HG02973 (cell line): ENCODE data around the gene CCDC71L.
A peak's percentile ranks its signal among the peaks of the same experiment; 100 is the strongest.
"Not testable (repeated sequence)": the region's sequence is repeated elsewhere in the genome, so short reads cannot be mapped to it uniquely, and the experiment has no call there.

ENCODE experiments used
- ATAC-seq: cut with Tn5 transposase; IDR thresholded peaks from one replicate; pipeline ENCODE4 v1.9.1; 2021; ENCODE audit warnings: moderate library complexity; ENCODE audit not compliant: unreplicated experiment

The CCDC71L gene

DNA sequence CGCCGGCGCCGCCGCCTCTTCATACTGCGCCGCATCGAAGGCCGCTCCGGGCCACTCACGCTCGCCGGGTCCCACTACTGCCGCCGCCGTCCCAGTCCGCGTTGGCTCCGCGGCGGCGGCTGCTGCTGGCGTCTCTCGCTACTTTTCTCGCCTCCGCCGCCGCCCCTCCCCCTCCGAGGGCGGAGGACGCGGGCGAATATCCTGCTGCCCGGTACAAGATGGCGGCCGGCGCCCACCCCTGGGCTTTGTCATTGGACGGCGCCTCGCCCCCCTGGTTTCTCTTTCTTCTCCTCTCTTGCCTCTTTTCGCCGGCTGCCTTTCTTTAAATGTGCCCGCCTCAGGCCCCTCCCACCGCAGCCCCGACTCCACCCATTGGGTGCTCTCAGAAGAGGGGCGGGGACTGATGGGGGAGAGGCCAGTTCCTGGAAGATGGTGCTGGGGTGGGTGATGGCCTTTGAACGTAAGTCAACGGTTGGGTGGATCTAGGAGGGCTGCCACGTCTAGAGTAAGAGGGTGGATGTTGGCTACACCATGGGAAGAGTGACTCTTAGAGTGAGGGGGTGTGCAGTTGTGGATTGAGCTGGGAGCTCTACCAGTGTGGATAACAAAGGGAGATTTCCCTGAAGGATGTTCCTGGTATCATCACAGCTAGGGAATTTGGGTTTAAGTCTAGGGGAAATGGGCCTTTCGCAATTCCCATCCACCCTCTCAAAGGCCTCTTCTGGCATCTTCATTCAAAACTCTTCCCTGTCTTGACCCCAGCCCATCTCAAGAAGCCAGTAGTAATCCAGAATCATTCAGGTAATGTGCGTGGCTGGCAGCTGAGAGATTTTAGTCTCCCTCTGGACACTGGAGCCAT is at the start of gene CCDC71L:
CCDC71L (minus strand) TSS at position 297 of the 859 bp plus-strand sequence; CDS start at position 35, 262 bp downstream.
- ATAC-seq = peak; percentile 78

DNA sequence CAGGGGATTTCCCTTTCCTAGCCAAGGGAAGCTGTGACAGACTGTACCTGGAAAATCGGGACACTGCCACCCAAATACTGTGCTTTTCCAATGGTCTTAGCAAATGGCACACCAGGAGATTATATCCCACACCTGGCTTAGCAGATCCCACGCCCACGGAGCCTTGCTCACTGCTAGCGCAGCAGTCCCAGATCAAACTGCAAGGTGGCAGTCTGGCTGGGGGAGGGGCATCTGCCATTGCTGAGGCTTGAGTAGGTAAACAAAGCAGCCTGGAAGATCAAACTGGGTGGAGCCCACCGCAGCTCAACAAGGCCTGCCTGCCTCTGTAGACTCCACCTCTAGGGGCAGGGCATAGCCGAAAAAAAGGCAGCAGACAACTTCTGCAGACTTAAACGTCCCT is 48.6 kb upstream of the CCDC71L start:
- not testable (repeated sequence) for ATAC-seq

DNA sequence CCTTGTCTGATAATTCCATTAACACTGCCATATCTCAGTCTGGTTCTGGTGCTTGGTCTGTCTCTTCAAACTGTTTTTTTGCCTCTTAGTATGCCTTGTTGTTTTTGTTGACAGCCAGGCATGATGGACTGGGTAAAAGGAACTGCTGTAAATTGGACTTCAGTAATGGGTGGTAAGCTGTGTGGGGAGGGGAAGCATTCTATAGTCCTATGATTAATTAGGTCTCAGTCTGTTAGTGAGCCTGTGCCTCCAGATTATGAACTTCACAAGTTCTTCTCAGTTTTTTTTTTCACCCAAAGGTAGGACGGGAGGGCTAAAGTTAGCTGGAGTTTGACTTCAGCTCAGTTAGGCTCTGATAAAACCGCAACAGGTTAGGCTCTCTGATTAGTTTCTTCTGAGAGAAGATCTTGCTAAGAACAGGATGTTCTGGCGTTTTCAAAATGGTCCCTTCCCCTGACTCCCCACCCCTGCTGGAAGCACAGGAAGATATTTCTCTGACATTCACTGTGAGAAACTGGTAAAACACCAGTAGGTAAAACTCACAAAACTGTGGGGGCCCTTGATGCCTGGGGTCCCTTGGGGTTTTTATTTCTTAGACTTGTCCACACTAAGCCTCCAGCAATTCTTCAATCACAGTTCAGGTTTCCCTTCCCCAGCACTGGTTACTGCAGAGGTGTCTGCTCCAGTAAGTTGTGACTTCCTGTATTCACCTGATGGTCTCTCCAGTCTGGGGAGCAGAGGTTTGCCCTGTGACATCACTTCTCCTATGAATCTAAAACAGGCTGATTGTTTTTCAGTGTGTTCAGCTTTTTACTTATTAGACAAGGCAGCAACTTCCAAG is 43.3 kb upstream of the CCDC71L start:
- ATAC-seq = no peak

DNA sequence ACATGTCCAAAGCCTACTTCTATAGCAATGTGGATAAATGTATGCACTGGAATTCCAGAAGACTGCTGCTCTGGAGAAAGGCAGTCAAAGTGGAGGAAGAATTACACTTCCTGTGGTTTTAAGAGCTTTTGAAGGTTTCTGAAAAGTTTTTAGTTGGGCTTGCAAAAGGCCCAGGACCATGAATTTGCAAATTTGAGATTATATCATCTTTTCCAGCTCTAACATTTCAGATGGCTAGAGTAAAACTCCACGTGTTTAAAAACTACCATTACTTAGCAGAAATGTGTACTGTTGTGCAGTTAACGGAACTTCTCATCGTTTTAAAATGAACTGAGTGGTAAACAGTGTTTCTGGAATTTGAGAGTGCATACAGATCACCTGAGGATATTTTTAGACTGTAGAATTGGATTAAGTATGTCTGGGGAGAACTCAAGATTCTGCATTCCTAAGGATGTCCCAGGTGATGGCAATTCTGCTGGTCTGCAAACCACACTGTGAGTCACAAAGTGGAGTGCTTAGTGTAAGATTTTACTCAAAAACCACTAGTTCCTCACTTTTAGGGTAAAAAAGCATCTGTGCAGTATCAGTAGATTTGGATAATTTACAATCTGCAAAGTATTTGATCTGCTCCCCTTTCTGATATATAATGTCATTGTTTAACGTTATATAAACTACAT is 32.9 kb upstream of the CCDC71L start:
- no peak for ATAC-seq

DNA sequence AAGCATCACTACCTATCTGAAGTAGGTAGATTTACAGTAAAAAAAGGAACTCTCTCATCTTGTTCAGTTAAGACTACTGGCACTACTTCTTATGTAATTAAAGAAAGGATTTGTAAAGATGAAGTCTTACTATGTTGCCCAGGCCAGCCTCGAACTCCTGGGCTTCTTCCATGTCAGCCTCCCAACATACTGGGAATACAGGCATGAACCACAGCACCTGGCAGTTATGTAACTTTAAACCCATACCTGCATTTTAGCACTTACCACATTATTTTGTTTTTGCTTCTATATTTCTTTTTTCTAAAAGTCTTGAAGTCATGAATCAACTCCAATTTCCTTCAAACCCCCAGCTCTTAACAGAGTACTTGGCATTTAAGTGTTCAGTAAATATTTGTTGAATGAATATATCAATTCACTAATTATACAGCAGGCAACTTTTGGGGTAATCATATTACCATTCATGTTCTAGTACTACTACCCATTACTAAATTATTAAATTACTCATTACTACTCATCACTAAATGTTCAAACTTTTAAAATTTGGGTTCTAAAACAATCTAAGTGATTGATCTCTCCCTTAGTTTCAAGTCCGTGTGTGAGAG is 31.6 kb upstream of the CCDC71L start:
- ATAC-seq = no peak

DNA sequence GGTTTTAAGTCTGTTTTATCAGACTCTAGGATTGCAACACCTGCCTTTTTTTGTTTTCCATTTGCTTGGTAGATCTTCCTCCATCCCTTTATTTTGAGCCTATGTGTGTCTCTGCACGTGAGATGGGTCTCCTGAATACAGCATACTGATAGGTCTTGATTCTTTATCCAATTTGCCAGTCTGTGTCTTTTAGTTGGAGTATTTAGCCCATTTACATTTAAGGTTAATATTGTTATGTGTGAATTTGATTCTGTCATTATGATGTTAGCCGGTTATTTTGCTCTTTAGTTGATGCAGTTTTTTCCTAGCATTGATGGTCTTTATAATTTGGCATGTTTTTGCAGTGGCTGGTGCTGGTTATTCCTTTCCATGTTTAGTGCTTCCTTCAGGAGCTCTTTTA is 27.2 kb upstream of the CCDC71L start:
- ATAC-seq = not testable (repeated sequence)

DNA sequence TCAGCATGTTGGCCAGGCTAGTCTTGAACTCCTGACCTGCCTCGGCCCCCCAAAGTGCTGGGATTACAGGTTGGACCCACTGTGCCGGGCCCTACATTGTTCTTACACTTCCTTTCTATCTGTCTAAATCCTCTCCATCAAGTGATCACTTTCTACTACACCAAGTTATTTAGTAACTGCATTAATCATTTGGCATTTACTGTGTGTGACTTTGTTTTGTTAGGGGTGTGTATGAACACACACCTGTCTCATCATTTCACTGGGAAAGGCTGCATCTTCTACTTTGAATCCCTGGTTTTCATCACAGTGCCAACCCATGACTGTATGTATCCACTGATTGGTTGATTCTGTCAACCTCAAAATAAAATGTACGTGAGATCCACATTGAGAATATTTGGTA is 23.0 kb upstream of the CCDC71L start:
- no peak for ATAC-seq

DNA sequence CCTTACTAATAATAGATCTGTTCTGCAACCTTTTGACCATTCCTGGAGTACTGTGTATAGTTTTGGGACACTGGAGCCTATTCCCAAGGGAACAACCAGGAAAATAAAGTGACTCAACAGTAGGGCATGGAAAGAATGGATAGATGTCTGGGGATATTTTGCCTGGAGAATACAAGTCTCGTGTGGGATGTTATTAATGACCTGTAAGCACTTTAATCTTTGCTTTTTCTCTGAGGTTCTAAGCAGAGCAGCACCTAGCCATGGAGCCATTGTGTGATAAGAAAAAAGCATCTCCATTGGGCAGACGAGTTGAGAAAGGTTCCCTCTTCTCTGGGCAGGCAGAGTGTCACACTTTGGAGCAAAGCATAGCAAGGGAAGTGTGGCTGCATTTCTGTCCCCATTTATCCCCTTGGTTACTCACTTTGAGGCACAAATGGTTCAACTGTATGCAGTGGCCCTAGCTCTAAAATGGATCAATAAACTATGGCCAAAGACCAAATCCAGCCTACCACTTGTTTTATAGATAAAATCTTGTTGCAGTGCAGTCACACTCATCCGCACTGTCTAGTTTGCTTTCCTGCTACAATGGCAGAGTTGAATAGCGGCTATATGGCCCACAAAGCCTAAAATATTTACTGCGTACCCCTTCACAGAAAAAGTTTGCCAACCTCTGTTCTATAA is 21.0 kb upstream of the CCDC71L start:
- ATAC-seq = no peak

DNA sequence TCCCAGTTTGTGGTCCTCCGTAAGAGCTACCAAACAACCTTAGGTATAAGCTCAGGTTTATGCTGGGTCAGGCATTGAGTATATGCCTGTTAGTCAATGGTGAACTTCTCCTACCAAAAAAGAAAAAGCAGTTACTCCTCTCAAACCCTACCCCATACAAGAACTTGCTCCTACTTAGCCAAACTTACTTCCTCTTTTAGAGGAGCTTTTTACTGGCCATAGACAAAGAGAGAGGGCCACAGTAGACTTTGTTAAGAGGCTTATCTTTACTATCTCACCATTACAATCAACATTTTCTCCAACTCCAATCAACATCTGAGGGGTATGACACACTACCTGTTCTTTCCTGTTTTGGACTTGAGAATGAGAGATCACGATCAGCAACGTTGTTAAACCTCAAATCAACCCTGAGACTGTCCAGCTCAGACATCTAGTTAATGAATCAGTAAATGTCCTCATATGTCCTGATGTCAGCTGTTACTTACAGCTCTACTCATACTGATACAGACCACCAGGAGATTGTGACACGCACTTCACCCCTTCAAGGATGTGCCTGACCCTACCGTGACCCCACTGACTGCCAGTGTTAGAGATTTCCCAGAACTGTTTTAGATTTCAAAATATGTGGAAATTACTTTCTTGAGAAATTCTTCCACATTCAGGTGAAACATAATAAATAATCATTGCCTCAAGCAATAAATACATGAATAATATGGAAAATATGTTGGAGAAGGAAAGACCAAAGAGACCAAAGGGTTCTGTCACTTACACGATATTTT is 18.4 kb upstream of the CCDC71L start:
- ATAC-seq = no peak

DNA sequence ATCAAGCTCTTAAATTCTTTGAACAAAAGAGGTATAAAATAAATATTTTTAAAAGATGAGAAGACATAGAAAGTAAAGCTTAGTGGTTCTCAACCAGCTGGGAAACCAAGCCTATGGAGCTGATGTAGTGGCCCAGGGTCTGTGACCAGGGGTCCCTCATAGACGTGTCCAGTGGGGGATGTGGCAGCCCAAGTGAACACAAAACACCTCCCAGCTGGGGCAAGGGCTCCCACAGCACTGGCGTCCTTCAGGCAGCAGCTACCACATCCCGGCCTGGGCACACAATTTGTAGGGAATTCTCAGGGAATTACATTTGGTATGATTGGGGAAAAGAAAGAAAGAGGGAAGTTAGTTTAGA is 17.8 kb upstream of the CCDC71L start:
- no peak for ATAC-seq

DNA sequence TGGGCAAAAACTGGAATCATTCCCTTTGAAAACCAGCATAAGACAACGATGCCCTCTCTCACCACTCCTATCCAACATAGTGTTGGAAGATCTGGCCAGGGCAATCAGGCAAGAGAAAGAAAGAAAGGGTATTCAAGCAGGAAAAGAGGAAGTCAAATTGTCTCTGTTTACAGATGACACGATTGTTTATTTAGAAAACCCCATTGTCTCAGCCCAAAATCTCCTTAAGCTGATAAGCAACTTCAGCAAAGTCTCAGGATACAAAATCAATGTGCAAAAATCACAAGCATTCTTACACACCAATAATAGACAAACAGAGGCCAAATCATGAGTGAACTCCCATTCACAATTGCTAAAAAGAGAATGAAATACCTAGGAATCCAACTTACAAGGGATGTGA is 15.5 kb upstream of the CCDC71L start:
- not testable (repeated sequence) for ATAC-seq

DNA sequence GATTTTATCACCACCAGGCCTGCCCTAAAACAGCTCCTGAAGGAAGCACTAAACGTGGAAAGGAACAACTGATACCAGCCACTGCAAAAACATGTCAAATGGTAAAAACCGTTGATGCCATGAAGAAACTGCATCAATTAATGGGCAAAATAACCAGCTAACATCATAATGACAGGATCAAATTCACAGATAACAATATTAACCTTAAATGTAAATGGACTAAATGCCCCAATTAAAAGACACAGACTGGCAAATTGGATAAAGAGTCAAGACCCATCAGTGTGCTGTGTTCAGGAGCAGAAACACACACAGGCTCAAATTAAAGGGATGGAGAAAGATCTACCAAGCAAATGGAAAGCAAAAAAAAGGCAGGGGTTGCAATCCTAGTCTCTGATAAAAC is 12.7 kb upstream of the CCDC71L start:
- not testable (repeated sequence) for ATAC-seq

DNA sequence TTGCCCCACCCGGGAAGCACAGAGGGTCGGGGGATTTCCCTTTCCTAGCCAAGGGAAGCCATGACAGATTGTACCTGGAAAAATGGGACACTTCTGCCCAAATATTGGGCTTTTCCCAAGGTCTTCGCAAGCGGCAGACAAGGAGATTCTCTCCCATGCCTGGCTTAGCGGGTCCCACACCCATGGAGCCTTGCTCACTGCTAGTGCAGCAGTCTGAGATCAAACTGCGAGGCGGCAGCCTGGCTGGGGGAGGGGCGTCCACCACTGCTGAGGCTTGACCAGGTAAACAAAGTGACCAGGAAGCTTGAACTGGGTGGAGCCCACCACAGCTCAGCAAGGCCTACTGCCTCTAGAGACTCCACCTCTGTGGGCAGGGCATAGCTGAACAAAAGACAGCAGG is 11.0 kb upstream of the CCDC71L start:
- not testable (repeated sequence) for ATAC-seq

DNA sequence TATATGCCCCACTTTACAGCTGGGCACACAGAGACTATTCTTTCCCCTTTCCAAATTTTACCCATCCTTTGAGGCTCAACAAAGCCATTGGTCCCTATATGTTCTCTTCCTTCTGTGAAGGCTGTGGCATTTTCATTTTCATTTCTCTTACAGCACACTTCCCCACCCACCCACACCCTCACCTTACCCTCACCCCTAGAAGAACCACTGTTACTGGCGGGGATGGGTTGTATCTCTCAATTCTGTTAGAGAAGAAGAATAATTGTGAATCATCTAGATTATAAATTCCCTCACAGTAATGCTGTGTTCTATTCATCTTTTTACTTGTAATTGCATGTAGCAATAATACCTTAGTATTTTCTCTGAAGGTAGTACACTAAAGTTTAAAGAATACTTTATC is 10.2 kb upstream of the CCDC71L start:
- ATAC-seq = no peak

DNA sequence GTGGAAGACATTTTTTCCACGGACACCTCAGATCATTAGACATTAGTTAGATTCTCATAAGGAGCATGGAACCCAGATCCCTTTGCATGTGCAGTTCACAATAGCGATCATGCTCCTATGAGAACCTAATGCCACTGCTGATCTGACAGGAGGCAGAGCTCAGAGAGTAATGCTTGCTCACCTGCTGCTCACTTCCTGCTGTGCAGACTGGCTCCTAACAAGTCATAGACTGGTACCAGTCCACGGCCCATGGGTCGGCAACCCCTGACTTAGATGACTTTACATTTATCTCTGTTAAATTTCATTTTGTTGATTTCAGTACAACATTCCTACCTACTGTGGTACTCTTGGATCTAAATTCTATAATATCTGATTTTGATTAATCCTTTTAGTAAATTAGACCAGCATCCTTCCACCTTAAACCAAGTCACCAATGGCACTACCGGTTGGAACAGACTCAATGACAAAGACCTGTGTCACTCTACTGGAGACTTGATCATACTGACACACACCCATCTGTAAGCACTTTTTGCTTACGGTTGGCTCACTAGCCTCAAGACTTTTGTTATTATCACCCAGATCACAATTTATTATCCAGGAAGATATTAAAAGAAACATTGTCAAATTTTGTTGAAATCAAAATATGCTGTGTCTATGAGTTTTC is 8.0 kb upstream of the CCDC71L start:
- no peak for ATAC-seq

DNA sequence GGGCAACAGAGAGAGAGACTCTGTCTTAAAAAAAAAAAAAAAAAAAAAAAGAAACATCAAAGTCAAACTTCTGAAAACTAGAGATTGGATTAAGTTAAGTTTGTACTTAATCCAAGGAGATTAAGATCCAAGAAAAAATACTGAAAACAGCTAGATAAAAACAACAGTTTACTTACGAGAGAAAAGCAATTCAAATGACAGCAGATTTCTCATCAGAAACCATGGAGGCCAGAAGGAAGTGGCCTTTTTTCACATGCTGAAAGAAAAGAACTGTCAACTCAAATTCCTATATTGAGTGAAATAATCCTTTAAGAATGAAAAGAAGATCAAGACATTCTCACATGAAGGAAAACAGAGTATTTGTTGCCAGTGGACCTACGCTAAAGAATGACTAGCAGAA is 5.4 kb upstream of the CCDC71L start:
- no peak for ATAC-seq

DNA sequence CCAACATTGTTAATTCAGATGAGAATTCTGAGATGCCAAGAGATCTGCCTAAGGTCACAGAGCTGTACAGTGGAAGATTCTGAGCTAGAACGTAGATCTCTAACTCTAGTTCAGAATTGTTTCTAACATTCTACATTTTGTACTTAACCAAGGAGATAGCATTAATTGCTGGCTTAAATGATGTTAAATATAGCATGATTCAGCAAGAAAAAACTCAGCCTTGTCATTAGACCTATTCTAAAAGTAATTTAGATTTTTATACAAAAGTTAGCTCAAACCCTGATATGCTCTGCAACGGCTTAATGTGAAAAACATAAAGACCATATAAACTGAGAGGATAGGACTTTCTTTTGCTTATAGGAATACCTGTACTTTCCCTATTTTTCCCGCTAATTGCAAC is 3.4 kb upstream of the CCDC71L start:
- no peak for ATAC-seq

DNA sequence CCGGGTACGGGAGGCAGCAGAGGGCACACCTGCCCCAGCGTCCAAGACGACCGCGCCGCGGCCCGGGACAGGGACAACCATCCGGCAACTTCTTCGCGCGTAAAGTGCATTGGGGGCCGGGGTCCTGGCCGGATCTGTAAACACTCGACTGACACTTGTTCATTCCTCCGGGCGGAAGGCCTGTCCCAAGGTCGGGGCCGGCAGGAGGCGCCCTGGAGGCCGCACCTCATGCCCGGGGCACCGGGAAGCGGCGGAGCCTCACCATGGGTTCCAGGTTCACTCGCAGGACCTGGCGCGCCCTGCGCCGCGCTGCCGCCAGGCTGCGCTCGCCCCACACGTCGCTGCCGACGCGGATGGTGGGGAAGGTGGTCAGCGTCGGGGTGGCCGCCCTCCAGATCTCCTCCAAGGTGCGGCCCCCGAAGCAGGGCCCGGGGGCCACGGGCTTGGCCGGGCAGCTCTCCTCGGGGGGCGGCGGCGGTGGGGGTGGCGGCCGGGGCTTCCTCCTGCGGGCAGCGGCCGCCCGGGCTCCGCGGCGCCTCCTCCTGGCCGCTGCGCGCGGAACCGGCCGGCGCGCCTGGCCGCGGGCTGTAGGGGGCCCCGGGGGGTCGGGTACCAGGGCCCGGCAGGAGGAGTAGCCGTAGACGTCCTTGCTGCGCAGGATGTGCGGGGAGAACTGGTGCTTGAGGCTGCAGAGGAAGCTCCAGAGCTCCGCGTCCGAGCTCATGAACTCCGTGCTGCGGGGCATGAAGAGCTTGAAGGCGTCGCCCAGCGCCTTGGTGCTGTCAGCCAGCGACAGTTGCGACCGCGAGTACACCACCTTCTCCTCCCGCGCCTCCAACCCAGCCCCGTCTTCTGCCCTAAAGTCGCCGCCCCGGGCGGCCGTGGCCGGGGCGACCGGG is 746 bp downstream of the CCDC71L start:
- peak; percentile 56 for ATAC-seq
